ENCODE results near the gene CA10.

DNA sequence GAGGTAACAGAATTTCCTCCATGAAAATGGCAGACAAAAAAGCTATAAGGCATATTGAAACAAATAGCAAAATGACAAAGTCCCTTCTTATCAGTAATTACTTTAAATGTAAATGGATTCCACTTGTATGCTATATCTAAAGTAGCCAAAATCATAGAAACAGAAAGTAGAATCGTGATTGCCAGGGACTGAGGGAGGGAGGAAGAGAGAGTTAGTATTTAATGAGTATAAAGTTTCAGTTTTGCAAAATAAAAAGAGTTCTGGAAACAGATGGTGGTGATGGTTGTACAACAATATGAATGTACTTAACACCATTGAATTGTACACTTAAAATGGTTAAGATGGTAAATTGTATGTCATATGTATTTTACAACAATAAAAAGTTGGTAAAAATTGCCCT lies 407.4 kb downstream of the CA10 start:
- TF ChIP-seq, protein P1, sequence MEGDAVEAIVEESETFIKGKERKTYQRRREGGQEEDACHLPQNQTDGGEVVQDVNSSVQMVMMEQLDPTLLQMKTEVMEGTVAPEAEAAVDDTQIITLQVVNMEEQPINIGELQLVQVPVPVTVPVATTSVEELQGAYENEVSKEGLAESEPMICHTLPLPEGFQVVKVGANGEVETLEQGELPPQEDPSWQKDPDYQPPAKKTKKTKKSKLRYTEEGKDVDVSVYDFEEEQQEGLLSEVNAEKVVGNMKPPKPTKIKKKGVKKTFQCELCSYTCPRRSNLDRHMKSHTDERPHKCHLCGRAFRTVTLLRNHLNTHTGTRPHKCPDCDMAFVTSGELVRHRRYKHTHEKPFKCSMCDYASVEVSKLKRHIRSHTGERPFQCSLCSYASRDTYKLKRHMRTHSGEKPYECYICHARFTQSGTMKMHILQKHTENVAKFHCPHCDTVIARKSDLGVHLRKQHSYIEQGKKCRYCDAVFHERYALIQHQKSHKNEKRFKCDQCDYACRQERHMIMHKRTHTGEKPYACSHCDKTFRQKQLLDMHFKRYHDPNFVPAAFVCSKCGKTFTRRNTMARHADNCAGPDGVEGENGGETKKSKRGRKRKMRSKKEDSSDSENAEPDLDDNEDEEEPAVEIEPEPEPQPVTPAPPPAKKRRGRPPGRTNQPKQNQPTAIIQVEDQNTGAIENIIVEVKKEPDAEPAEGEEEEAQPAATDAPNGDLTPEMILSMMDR (IDR thresholded peaks at IDR 0.05; ENCODE audit: poor library complexity, severe bottlenecking), result no peak
- TF ChIP-seq MXI1 (conservative IDR thresholded peaks at IDR 0.05; ENCODE audit: poor library complexity, severe bottlenecking) (no peak), POLR2AphosphoS5 (IDR thresholded peaks at IDR 0.05) (no peak), EP300 (conservative IDR thresholded peaks at IDR 0.05; ENCODE audit: poor library complexity, severe bottlenecking) (no peak), SMC3 (conservative IDR thresholded peaks at IDR 0.05; ENCODE audit: poor library complexity) (no peak), RAD21 (conservative IDR thresholded peaks at IDR 0.05) (no peak), TAF1 (IDR thresholded peaks at IDR 0.05; ENCODE audit: low read depth) (no peak), EZH2 (IDR thresholded peaks at IDR 0.05; ENCODE audit: borderline replicate concordance, insufficient read depth, low read length, poor library complexity, severe bottlenecking) (no peak)
- TF ChIP-seq, protein P2, sequence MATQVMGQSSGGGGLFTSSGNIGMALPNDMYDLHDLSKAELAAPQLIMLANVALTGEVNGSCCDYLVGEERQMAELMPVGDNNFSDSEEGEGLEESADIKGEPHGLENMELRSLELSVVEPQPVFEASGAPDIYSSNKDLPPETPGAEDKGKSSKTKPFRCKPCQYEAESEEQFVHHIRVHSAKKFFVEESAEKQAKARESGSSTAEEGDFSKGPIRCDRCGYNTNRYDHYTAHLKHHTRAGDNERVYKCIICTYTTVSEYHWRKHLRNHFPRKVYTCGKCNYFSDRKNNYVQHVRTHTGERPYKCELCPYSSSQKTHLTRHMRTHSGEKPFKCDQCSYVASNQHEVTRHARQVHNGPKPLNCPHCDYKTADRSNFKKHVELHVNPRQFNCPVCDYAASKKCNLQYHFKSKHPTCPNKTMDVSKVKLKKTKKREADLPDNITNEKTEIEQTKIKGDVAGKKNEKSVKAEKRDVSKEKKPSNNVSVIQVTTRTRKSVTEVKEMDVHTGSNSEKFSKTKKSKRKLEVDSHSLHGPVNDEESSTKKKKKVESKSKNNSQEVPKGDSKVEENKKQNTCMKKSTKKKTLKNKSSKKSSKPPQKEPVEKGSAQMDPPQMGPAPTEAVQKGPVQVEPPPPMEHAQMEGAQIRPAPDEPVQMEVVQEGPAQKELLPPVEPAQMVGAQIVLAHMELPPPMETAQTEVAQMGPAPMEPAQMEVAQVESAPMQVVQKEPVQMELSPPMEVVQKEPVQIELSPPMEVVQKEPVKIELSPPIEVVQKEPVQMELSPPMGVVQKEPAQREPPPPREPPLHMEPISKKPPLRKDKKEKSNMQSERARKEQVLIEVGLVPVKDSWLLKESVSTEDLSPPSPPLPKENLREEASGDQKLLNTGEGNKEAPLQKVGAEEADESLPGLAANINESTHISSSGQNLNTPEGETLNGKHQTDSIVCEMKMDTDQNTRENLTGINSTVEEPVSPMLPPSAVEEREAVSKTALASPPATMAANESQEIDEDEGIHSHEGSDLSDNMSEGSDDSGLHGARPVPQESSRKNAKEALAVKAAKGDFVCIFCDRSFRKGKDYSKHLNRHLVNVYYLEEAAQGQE (IDR thresholded peaks at IDR 0.05; ENCODE audit: borderline replicate concordance), result no peak
